Activated CD8-positive, alpha-beta memory T cell treated with anti-CD3 and anti-CD28 coated beads, Interleukin-2, amount 50 U/mL, for 1 hour (primary cell): ENCODE data around the gene AXIN2.

Experiments
- DNase-seq: peaks from one replicate; pipeline ENCODE4 v3.0.0-alpha.2; 2020; ENCODE audit errors: extremely low read depth

Gene AXIN2, protein sequence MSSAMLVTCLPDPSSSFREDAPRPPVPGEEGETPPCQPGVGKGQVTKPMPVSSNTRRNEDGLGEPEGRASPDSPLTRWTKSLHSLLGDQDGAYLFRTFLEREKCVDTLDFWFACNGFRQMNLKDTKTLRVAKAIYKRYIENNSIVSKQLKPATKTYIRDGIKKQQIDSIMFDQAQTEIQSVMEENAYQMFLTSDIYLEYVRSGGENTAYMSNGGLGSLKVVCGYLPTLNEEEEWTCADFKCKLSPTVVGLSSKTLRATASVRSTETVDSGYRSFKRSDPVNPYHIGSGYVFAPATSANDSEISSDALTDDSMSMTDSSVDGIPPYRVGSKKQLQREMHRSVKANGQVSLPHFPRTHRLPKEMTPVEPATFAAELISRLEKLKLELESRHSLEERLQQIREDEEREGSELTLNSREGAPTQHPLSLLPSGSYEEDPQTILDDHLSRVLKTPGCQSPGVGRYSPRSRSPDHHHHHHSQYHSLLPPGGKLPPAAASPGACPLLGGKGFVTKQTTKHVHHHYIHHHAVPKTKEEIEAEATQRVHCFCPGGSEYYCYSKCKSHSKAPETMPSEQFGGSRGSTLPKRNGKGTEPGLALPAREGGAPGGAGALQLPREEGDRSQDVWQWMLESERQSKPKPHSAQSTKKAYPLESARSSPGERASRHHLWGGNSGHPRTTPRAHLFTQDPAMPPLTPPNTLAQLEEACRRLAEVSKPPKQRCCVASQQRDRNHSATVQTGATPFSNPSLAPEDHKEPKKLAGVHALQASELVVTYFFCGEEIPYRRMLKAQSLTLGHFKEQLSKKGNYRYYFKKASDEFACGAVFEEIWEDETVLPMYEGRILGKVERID

GRCh38 chr17:65561452-65562205 is at the start of gene AXIN2:
Gene AXIN2, minus strand, starts transcription at chr17:65561648. Its CDS starts 3,028 bp downstream, at chr17:65558620.
- peak; percentile 56 for DNase-seq

DNA sequence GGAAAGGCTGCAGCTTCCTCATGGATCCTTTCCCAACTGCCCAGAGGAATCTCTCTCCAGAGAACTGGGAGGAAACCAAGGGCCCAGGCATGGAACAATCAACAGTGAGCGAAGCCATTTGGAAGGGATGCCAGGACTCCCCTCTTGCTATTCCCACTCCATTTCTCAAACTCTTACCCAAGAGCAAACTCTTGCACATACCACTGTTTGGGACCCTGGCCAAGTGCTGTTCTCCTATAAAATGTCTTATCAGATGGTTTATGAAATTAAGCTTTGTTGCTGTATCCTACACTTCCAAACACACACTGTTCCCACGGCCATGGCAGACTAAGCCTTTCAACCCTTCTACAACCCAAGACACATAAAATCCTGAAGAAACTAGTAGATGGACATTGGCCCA is 48.3 kb upstream of the AXIN2 start:
- DNase-seq, result no peak

DNA sequence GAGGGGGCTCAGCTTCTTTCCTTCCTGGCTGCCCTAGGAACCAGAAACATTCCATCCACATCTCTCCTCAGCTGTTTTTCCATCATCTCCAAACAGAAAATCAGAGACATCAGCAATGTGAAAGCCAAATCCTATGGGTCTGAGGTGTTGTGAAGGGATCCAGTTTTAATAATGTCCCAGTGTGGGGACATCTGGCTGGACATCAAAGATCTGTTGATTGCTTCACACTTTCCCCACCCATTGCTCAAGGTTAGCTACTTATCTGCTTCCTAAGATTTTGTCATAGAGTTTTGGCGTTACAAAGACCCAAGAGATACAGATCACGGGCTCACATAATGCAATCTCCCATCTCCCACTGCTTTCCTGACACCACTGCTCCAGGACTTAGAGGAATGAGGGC is 47.8 kb upstream of the AXIN2 start:
- no peak for DNase-seq

- no peak for DNase-seq
Measured at GRCh38 chr17:65604070-65604469, 42.6 kb upstream of the AXIN2 start.

DNA sequence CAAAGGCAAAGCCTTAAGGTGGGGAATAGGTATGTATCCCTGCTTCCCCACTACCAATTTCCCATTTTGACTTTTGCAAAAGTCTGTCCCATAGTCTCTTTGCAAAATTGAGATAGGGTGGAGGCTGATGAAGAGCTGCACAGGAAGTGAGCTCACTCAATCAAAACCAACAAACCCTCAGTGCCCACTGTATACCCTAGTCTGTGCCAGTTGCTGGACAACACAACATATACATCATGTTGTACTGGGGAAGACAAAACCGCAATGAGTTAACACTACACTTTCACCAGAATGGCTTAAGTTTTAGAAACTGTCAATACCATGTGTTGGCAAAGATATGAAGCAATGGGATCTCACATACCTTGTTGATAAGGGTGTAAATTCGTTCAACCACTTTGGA is 40.4 kb upstream of the AXIN2 start:
- DNase-seq, result no peak

GRCh38 chr17:65601145-65601544 is 39.7 kb upstream of the AXIN2 start:
- DNase-seq, result no peak

- DNase-seq, result no peak
Measured at GRCh38 chr17:65600518-65600917, 39.1 kb upstream of the AXIN2 start.

DNA sequence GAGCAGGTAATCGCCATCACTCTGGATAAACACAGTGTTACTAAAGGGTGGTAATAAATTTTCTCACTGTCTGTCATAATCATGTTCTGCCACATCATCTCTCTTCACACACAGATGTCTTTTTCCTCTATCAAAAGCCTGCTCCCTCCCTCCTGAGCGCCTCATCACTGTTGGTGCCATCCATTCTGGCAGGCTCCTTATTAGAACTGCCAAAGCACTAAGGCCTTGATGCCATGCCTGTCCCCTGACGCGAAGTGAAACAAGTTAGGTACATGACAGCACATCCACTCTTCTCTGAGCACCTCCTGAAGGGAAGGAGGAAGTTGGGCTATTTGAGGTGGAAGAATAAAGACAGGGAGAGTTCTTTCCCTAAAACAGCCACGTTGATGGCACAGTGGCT is 38.2 kb upstream of the AXIN2 start:
- DNase-seq, result no peak

GRCh38 chr17:65598746-65599145 is 37.3 kb upstream of the AXIN2 start:
- DNase-seq, result no peak

- no peak for DNase-seq
Measured at GRCh38 chr17:65595071-65595656, 33.7 kb upstream of the AXIN2 start.

DNA sequence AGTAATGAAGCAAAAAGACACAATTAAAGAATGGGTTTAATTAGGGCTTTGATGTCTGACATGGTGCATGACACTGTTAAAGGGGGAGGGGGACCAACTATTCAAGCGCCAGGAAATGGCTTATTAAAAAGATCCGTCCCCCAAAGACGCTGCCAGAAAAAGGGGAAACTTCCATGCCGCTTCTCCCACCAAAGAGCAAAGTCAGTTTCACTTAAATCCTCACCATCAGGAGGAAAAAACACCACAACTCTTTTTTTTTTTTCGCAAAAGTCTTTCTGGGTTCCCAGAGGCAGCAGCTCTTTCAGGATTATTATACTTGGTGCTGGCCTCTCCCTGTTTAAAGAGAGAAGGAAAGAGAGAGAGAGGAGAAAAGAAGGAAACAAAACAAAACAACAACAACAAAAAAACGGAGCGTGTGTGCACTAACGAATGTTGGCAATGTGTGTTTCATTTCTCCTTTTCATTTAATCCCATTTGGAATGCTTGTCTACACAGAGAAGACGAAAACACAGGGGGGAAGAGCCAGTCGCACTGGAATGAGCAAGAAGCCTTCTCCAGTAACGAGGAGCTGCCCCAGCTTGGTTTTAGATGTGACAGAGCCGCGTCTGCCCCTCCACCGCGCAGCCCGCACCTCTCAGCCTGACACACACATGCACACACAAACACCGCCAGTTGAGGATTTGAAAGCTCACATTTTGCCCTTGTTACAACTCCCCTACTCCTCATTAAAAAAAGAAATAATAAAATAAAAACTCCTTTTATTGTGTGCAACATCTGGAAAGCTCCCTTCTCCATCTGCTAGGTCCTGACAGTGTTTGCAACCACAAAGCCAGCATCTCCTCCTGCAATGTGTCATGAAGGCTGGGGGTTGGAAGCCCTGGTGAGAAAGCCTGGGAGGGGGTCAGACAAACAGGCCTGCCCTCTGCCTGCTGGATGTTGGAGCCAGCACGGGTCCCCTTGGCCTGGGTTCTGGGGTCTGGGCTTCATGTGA is 32.7 kb upstream of the AXIN2 start:
- DNase-seq, result no peak

GRCh38 chr17:65593092-65593854 is 31.8 kb upstream of the AXIN2 start:
- no peak for DNase-seq

DNA sequence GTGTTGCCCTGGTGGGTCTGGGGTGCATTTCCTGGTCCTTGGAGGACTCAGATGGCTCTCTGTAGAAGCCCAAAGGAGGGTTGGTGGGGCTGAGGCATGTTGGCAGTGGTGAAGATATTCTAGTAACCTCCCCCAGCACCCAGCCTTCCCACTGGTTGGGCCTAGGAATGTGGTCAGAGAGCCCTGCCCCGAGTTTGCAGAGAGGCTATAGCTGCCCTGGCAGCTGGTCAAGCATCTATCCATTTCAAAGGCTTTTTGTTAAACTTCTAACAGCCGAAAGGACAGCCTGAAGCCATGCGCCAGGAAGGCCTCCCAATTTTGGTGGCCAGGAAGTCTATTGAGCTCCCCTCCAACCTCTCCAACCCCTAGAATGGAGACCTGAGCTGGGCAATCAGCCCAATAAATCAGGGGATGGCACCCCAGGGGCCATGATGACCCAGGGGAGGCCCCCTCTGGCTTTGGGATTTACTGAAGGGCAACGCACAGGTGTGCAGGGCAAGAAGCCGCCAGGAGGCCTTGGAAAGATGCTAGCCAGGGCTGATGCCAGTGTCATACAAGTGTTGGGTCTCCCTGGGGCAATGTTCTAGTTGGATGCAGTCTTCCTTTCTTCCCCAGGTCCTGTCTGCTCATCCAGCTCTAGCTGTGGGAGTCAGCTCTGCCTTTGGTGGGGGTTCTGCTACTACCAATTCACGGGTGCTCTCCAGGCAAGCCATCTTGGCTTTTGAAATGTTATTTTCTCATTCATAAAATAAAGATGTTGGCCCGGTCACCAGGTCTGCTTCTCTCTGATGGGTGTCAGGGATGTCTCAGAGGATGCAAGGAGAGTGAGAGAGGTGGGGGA is 30.9 kb upstream of the AXIN2 start:
- no peak for DNase-seq

GRCh38 chr17:65589321-65589720 is 27.9 kb upstream of the AXIN2 start:
- no peak for DNase-seq

DNA sequence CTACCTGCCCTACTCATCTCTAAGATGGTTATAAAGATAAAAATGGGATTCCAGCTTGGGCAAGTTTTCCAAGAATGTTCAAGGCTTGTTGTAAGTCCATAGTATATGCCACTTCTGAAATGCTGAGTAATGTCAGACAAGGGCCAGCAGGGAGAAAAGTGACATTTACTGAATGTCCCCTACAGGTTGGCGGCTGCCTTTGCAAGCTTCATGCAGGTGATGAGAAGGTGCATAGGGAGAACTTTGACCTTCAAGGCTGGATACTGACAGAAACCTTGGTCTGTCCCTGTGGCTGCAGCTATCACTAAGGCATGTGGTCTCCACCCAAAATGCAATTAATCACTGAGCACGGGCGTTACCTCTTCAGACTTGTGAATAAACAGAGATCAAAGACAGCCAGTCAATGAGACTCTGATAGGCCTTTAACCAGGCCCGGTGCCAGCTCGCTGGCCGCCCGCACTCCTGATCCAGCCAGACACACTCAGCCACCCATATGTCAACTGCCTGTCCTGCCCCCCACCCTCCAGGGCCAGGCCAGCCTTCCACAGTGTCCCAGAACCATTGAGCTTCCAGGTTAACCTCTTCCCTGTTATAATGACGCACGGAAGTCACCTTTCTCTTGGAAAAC is 26.8 kb upstream of the AXIN2 start:
- no peak for DNase-seq

- DNase-seq, result no peak
Measured at GRCh38 chr17:65587534-65588180, 26.2 kb upstream of the AXIN2 start.

GRCh38 chr17:65586899-65587298 is 25.5 kb upstream of the AXIN2 start:
- DNase-seq, result no peak
